NAMALWA (cell line): ENCODE measurements around the gene GCLC.
"Not testable (repeated sequence)": the region's sequence is repeated elsewhere in the genome, so short reads cannot be mapped to it uniquely, and the experiment has no call there.

Experiments used
- DNase-seq: peaks from one replicate; pipeline ENCODE4 v3.0.0-alpha.2; 2015; ENCODE audit warnings: low spot score

The GCLC gene

GRCh38 chr6:53544470-53545308 is at the start of gene GCLC:
GCLC (minus strand) TSS chr6:53545101; CDS start chr6:53544645, 456 bp downstream.
- DNase-seq: peak; percentile 97

- no peak for DNase-seq
These were observed 49.7 kb upstream of the GCLC start for GRCh38 chr6:53594596-53594995.

GRCh38 chr6:53593001-53593488 is 48.1 kb upstream of the GCLC start:
- DNase-seq: no peak

- DNase-seq: no peak
These were observed 47.0 kb upstream of the GCLC start for GRCh38 chr6:53591873-53592272.

GRCh38 chr6:53588816-53589509 is 44.1 kb upstream of the GCLC start:
- no peak for DNase-seq

- DNase-seq: no peak
These were observed 42.4 kb upstream of the GCLC start for GRCh38 chr6:53587291-53587690.

GRCh38 chr6:53585208-53585900 is 40.5 kb upstream of the GCLC start:
- no peak for DNase-seq

GRCh38 chr6:53584726-53585125 is 39.8 kb upstream of the GCLC start:
- DNase-seq: no peak

- DNase-seq: no peak
These were observed 38.5 kb upstream of the GCLC start for GRCh38 chr6:53583451-53583850.

GRCh38 chr6:53582963-53583362 is 38.1 kb upstream of the GCLC start:
- no peak for DNase-seq

DNA sequence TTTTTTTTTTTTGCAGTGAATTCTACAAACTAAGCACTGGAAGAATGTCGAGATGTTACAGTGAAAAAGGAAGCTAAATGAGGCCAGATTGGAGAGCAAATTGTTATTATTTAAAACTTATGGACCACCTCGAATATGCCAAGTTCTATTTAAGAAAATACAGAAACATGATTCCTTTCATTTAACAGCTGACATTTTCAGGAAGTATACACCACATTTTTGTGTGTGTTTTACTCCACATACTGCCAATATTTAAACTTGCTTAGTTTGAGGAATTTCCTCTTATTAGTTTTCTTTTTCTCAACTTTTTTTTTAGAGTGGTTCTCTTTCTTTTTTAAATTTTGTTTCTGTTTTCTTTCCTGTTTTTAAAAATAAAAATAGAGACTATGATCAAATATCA is 37.0 kb upstream of the GCLC start:
- no peak for DNase-seq

GRCh38 chr6:53581173-53581773 is 36.4 kb upstream of the GCLC start:
- no peak for DNase-seq

DNA sequence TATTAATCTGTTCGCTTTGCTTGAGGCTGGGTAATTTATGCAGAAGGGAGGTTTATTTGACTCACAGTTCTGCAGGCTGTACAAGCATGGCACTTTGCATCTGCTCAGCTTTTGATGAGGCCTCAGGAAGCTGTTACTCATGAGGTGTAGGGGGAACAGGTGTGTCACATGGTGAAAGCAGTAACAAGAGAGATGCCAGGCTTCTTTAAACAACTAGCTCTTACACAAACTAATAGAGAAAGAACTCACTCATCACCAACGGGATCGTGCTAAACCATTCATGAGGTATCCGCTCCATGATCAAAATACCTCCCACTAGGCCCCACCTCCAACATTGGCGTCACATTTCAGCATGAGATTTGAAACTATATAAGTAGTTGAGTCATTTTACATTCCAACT is 34.4 kb upstream of the GCLC start:
- no peak for DNase-seq

GRCh38 chr6:53578371-53578770 is 33.5 kb upstream of the GCLC start:
- no peak for DNase-seq

GRCh38 chr6:53573299-53573698 is 28.4 kb upstream of the GCLC start:
- no peak for DNase-seq

DNA sequence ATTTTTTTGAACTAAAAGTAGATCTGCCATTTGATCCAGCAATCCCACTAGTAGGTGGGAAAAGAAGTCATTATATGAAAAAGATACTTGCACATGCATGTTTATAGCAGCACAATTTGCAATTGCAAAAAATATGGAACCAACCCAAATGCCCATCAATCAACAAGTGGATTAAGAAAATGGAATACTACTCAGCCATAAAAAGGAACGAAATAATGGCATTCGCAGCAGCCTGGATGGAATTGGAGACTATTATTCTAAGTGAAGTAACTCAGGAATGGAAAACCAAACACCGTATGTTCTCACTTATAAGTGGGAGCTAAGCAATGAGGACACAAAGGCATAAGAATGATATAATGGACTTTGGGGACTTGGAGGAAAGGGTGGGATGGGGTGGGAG is 27.5 kb upstream of the GCLC start:
- not testable (repeated sequence) for DNase-seq

DNA sequence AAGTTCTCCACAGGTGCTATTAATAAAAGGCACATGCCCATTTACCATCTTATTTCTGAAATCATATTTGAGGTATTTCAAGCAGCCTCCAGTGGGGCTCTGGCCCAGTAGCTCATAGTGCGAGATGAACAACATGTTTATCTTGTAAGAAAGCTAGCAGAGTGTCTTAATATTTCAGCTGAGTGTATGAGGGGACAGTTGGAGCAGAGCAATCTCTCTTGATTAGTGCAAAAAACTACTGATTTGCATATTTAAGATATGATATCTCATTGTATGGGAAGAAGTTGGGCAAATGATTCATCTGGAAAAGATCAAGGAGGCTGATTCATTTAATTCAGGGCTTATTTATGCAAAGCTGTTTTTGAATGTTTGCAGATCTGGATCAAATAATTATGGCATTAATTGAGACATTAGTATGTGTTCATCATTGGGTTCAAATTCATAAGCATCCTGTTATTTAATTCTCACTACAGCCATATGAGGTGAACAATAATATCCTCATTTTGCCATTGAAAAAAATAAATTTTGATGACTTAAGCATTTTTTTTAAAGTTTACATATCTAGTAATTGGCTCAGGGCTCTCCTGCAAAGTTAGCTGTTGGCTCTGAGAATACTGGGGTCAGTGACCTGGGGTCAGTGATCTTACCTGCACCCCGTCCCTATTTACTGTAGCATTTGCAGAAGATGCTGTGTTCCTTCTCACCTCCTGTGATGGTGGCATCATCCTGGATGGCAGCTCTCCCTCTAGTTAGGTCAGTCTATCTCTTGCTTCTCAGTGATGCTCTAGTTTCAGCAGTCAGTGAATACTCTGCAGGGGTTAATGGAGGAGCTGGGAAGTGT is 24.1 kb upstream of the GCLC start:
- DNase-seq: no peak

GRCh38 chr6:53567701-53568100 is 22.8 kb upstream of the GCLC start:
- DNase-seq: no peak

DNA sequence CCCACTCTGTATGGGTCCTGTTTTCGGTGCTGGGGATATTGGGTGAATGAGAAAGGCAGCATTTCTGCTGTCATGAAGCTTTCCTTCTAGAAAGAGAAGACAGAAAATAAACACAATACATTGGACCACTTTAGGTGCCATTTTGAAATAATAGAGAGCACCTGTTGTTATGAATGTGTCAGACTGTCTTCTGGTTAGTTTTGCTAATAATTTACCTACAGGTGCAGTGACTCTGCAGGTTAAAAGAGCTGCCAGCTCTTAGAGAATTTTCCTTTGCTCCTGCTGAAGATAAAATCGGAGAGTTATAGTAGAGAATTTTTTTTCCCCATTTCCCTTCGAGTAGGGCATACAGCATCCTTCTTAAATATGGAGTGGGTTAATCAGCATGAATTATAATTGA is 21.9 kb upstream of the GCLC start:
- no peak for DNase-seq

DNA sequence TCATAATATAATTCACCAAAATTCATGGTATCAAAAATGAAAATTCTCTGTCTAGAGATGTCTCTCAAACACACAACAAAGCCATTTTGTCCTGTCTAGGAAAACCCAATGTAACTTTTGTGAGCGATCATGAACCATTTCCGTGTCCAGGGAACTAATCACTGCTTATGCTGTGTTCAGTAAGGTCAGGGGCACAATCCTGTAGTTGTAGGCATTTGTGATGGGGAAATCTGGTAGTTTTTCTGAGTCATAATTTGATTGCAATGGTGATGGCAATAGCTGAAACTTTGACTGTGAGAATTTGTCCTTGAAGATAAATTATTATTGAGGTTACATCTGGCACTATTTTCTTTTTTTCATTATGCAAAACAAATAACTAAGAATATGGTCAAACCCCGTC is 21.0 kb upstream of the GCLC start:
- no peak for DNase-seq

DNA sequence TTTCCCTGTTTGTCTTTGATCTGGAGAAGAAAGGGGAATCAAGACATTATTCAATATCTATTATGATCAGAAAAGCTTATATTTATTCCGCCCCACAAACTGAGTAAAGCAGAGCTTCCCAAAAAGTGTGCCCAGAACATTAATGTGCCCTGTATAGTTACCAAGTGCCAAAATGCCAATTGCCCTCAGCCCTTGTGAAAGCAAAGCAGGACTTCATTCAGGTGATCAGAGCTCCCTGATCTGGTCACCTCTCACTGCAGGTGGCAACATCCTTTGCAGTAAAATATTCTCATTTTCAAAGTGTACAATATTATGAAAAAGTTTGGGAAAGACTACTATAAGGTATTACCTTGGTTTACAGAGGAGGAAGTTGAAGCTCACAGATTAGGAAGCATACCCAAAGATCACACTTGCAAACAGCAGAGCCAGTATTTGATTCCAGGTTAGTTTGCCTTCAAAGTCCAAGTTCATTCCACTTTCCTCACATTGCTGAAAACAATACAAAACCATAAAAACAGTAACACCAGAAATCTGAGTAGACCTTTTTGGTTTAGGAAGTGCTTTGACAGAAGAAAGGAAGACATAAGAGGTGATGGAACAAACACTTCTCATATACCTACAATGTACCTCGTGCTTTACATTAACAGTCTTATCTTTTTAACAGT is 19.6 kb upstream of the GCLC start:
- DNase-seq: no peak
